K562 (cell line): ENCODE measurements around the gene SND1. TPM values are rescaled to one million over a fixed set of nuclear protein-coding genes. Genes with fewer than 3 reads are reported as not detected.

Experiments
- ARHGAP35 ChIP-seq: fragments of 450-650 bp; IDR thresholded peaks from 2 replicates; pipeline ENCODE4 v1.6.1; 2018; ENCODE audit not compliant: partially characterized antibody
- CREB1 ChIP-seq, 2 experiments: sonication (generic) in 1 of 2; formaldehyde crosslinking in 1 of 2; IDR thresholded peaks; 2 replicates each; pipeline versions ENCODE4 v1.6.1 to v1.8.0; 2012 to 2022; ENCODE audit warnings: inconsistent platforms in 1 of 2, mild to moderate bottlenecking in 1 of 2, missing genetic modification reagents in 1 of 2, moderate library complexity in 1 of 2
- ELF4 ChIP-seq: fragments of 450-650 bp; formaldehyde crosslinking; IDR thresholded peaks from 2 replicates; pipeline ENCODE4 v1.4.0; 2022; ENCODE audit warnings: missing genetic modification characterization
- HNRNPH1 ChIP-seq: fragments of 200-400 bp; formaldehyde crosslinking; optimal IDR thresholded peaks from 2 replicates; pipeline ENCODE3; 2017; ENCODE audit warnings: low read depth, mild to moderate bottlenecking, low read length, moderate library complexity
- JUND ChIP-seq, 2 experiments: IDR thresholded peaks; 2 replicates in 1 of 2; 3 replicates in 1 of 2; pipeline ENCODE4 v1.6.1; 2011; ENCODE audit warnings: borderline replicate concordance in 2 of 2, low read depth in 2 of 2, low read length in 2 of 2, improper control_type of control experiment in 1 of 2, missing biosample characterization in 1 of 2, missing genetic modification characterization in 1 of 2, missing genetic modification reagents in 1 of 2
- MEIS2 ChIP-seq: fragments of 450-650 bp; IDR thresholded peaks from 2 replicates; pipeline ENCODE4 v1.6.1; 2014; ENCODE audit warnings: mild to moderate bottlenecking; ENCODE audit not compliant: partially characterized antibody
- MTA3 ChIP-seq: fragments of 450-650 bp; formaldehyde crosslinking; IDR thresholded peaks from 2 replicates; pipeline ENCODE4 v1.6.1; 2017; ENCODE audit warnings: mild to moderate bottlenecking, borderline replicate concordance
- NR2C1 ChIP-seq, 2 experiments: fragments of 450-650 bp; IDR thresholded peaks; 2 replicates each; pipeline ENCODE4 v1.6.1; 2017; ENCODE audit warnings: mild to moderate bottlenecking in 2 of 2, antibody characterized with exemption in 1 of 2, inconsistent platforms in 1 of 2, missing compliant biosample characterization in 1 of 2, missing genetic modification characterization in 1 of 2
- PHB ChIP-seq: fragments of 250-450 bp; sonication (Bioruptor Pico); IDR thresholded peaks from 2 replicates; pipeline ENCODE4 v1.5.0; 2021
- POLR2AphosphoS2 ChIP-seq: IDR thresholded peaks from 2 replicates; pipeline ENCODE4 v1.6.1; 2012; ENCODE audit warnings: low read length, improper control_type of control experiment
- POLR2B ChIP-seq: fragments of 450-650 bp; IDR thresholded peaks from 2 replicates; pipeline ENCODE4 v1.6.1; 2018; ENCODE audit warnings: low read depth; ENCODE audit not compliant: partially characterized antibody
- PYGO2 ChIP-seq: fragments of 450-650 bp; IDR thresholded peaks from 2 replicates; pipeline ENCODE4 v1.6.1; 2016; ENCODE audit warnings: mild to moderate bottlenecking, missing genetic modification characterization, moderate library complexity, missing compliant biosample characterization
- TCF7L2 ChIP-seq: fragments of 150-350 bp; IDR thresholded peaks from 2 replicates; pipeline ENCODE4 v1.6.1; 2016; ENCODE audit warnings: low read depth, mild to moderate bottlenecking, low read length, moderate library complexity
- XRCC4 ChIP-seq: IDR thresholded peaks from one replicate; pipeline ENCODE4 v1.6.1; 2011; ENCODE audit not compliant: insufficient read depth, insufficient read length; ENCODE audit errors: extremely low read depth
- ZFP1 ChIP-seq: fragments of 450-650 bp; formaldehyde crosslinking; IDR thresholded peaks from 2 replicates; pipeline ENCODE4 v1.4.0; 2020; ENCODE audit warnings: mild to moderate bottlenecking, mixed read lengths
- ZNF77 ChIP-seq: fragments of 250-450 bp; sonication (Bioruptor Pico); IDR thresholded peaks from 2 replicates; pipeline ENCODE4 v1.5.0; 2020
- polyA plus RNA-seq, 8 experiments: library from polyadenylated mRNA; depleted of rRNA in 4 of 8; stranded (reverse) in 5 of 8; unstranded in 3 of 8; fragments of >200 nt; fragmentation: Nextera tagmentation in 2 of 8; fragmentation: Illumina TruSeq in 1 of 8; extraction: Ambion mirVana in 2 of 8; extraction: Trizol in 1 of 8; gene quantifications; 2 replicates each; pipeline versions ENCODE4 v1.2.1 to v1.2.3, GENCODE V29; 2011 to 2014; ENCODE audit warnings: inconsistent platforms in 1 of 8, missing spikeins in 1 of 8
- total RNA-seq, 7 experiments: library from RNA; depleted of rRNA in 6 of 7; stranded (reverse); fragments of >200 nt in 6 of 7; fragmentation: Illumina TruSeq in 2 of 7; extraction: Trizol in 2 of 7; gene quantifications; 2 replicates each; pipeline versions ENCODE4 v1.2.1 to v1.2.3, GENCODE V29; 2011 to 2021; ENCODE audit warnings: low replicate concordance in 1 of 7
- TF ChIP-seq, protein P1 (sequence below): sonication (generic); formaldehyde crosslinking; IDR thresholded peaks from 2 replicates; pipeline ENCODE4 v1.9.0; 2022; ENCODE audit warnings: mild to moderate bottlenecking, missing genetic modification reagents
- TF ChIP-seq, protein P2 (sequence below): fragments of 450-650 bp; formaldehyde crosslinking; IDR thresholded peaks from 2 replicates; pipeline ENCODE4 v1.4.0; 2022; ENCODE audit warnings: missing genetic modification characterization
- TF ChIP-seq, protein P3 (sequence below): sonication (generic); formaldehyde crosslinking; IDR thresholded peaks from 2 replicates; pipeline ENCODE4 v1.9.0; 2022; ENCODE audit warnings: mild to moderate bottlenecking, missing genetic modification reagents
- TF ChIP-seq, protein P4 (sequence below): fragments of 450-650 bp; IDR thresholded peaks from 2 replicates; pipeline ENCODE4 v1.6.1; 2017; ENCODE audit warnings: antibody characterized with exemption, mild to moderate bottlenecking
- TF ChIP-seq, protein P5 (sequence below): fragments of 250-450 bp; sonication (Bioruptor Pico); IDR thresholded peaks from 2 replicates; pipeline ENCODE4 v1.8.0; 2021; ENCODE audit warnings: borderline replicate concordance, mild to moderate bottlenecking, moderate library complexity; ENCODE audit not compliant: poor library complexity, severe bottlenecking

Gene SND1
- total and polyA plus RNA-seq, 9 of the 15 experiments (the other 6 are each of a cell fraction or from before 2014, with no cell fraction given), result 46.5 to 307 (median 191) TPM

DNA sequence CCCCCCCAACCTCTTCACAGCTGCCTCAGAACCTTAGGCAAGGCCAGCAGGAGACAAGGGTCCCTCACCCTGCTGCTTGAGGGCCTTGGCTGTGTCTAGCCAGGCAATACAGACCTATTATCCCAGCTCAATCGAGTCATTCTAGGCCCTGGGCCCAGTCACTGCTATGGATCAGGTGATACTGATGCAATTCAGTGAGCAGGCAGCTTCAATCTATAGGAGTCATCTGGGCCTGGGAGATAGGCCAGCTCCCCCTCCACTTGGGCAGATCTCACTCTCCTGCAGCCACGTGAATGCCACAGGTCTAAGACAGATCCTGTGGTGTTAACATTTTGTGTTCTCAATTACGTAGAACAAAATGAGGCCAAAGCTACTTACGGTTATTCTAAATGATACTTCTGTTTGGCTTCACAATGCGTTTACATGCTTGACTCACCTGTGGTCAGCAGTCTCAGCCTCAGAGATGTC lies 447.2 kb downstream of the SND1 start (continued):
- peak; percentile 91 for TF ChIP-seq JUND (IDR thresholded peaks at IDR 0.05; ENCODE audit: borderline replicate concordance, low read depth, low read length)
- TF ChIP-seq JUND (tag; IDR thresholded peaks at IDR 0.05; ENCODE audit: borderline replicate concordance, low read depth, low read length), result peak; percentile 91; the same call in 2 of the 3 replicates
- no peak for TF ChIP-seq ARHGAP35
- no peak for TF ChIP-seq XRCC4
- TF ChIP-seq HNRNPH1, result no peak
- TF ChIP-seq, protein P1, sequence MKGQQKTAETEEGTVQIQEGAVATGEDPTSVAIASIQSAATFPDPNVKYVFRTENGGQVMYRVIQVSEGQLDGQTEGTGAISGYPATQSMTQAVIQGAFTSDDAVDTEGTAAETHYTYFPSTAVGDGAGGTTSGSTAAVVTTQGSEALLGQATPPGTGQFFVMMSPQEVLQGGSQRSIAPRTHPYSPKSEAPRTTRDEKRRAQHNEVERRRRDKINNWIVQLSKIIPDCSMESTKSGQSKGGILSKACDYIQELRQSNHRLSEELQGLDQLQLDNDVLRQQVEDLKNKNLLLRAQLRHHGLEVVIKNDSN (CRISPR knock-in tag), result peak; percentile 74
- TF ChIP-seq ZFP1, result no peak
- TF ChIP-seq, protein P2, sequence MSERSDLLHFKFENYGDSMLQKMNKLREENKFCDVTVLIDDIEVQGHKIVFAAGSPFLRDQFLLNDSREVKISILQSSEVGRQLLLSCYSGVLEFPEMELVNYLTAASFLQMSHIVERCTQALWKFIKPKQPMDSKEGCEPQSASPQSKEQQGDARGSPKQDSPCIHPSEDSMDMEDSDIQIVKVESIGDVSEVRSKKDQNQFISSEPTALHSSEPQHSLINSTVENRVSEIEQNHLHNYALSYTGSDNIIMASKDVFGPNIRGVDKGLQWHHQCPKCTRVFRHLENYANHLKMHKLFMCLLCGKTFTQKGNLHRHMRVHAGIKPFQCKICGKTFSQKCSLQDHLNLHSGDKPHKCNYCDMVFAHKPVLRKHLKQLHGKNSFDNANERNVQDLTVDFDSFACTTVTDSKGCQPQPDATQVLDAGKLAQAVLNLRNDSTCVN (CRISPR knock-in tag), result no peak
- no peak for TF ChIP-seq NR2C1 (IDR thresholded peaks at IDR 0.05)
- no peak; the same call in 1 of the 2 replicates for TF ChIP-seq NR2C1 (tag; IDR thresholded peaks at IDR 0.05)
- no peak for TF ChIP-seq TCF7L2
- no peak for TF ChIP-seq CREB1 (IDR thresholded peaks at IDR 0.05)
- peak; percentile 64 for TF ChIP-seq CREB1 (CRISPR knock-in tag; IDR thresholded peaks at IDR 0.05)
- TF ChIP-seq POLR2AphosphoS2, result peak; percentile 77; the same call in 1 of the 2 replicates
- no peak for TF ChIP-seq PHB (CRISPR knock-in tag)
- no peak for TF ChIP-seq PYGO2 (tag)
- no peak for TF ChIP-seq POLR2B
- no peak for TF ChIP-seq MTA3
- no peak for TF ChIP-seq ZNF77 (CRISPR knock-in tag)
- 0 out of 2 replicates have a peak, but pooled peaks have one; percentile 7 for TF ChIP-seq ELF4
- TF ChIP-seq, protein P3, sequence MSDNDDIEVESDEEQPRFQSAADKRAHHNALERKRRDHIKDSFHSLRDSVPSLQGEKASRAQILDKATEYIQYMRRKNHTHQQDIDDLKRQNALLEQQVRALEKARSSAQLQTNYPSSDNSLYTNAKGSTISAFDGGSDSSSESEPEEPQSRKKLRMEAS (CRISPR knock-in tag), result no peak
- peak; percentile 32 for TF ChIP-seq MEIS2
- TF ChIP-seq, protein P4, sequence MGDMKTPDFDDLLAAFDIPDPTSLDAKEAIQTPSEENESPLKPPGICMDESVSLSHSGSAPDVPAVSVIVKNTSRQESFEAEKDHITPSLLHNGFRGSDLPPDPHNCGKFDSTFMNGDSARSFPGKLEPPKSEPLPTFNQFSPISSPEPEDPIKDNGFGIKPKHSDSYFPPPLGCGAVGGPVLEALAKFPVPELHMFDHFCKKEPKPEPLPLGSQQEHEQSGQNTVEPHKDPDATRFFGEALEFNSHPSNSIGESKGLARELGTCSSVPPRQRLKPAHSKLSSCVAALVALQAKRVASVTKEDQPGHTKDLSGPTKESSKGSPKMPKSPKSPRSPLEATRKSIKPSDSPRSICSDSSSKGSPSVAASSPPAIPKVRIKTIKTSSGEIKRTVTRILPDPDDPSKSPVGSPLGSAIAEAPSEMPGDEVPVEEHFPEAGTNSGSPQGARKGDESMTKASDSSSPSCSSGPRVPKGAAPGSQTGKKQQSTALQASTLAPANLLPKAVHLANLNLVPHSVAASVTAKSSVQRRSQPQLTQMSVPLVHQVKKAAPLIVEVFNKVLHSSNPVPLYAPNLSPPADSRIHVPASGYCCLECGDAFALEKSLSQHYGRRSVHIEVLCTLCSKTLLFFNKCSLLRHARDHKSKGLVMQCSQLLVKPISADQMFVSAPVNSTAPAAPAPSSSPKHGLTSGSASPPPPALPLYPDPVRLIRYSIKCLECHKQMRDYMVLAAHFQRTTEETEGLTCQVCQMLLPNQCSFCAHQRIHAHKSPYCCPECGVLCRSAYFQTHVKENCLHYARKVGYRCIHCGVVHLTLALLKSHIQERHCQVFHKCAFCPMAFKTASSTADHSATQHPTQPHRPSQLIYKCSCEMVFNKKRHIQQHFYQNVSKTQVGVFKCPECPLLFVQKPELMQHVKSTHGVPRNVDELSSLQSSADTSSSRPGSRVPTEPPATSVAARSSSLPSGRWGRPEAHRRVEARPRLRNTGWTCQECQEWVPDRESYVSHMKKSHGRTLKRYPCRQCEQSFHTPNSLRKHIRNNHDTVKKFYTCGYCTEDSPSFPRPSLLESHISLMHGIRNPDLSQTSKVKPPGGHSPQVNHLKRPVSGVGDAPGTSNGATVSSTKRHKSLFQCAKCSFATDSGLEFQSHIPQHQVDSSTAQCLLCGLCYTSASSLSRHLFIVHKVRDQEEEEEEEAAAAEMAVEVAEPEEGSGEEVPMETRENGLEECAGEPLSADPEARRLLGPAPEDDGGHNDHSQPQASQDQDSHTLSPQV, result peak; percentile 83; the same call in 1 of the 2 replicates
- TF ChIP-seq, protein P5, sequence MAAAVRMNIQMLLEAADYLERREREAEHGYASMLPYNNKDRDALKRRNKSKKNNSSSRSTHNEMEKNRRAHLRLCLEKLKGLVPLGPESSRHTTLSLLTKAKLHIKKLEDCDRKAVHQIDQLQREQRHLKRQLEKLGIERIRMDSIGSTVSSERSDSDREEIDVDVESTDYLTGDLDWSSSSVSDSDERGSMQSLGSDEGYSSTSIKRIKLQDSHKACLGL, result no peak
